HEK293 (cell line): ENCODE results near the gene CASK.

Experiments
- CTCF ChIA-PET: fragments of 350-600 bp; formaldehyde crosslinking; extraction: SDS; loops from one replicate; lab custom pipeline; 2021; ENCODE audit warnings: antibody characterized with exemption; lab: Yijun Ruan, JAX
- POLR2A ChIA-PET: fragments of 300-600 bp; formaldehyde crosslinking; extraction: SDS; loops from one replicate; lab custom pipeline; 2020; ENCODE audit warnings: antibody characterized with exemption, inconsistent platforms; lab: Yijun Ruan, JAX
- H3K27ac ChIP-seq: fragments of 200-500 bp; sonication (Bioruptor generic); 2 replicates; pipeline ENCODE4 v1.5.1; 2014; ENCODE audit warnings: low read depth, low read length, control low read depth, inconsistent platforms; ENCODE audit errors: extremely low read depth
- H3K36me3 ChIP-seq, 2 experiments: fragments of 200-500 bp in 1 of 2; sonication (Bioruptor generic) in 1 of 2; 1 replicate in 1 of 2; 2 replicates in 1 of 2; pipeline ENCODE4 v1.5.1; 2014 to 2017; ENCODE audit warnings: inconsistent platforms in 2 of 2, low read length in 2 of 2; ENCODE audit not compliant: control insufficient read depth in 2 of 2, insufficient read depth in 1 of 2
- H3K4me1 ChIP-seq: fragments of 200-500 bp; sonication (Bioruptor generic); 2 replicates; pipeline ENCODE4 v1.5.1; 2014; ENCODE audit warnings: mild to moderate bottlenecking, low read length, inconsistent platforms; ENCODE audit not compliant: control insufficient read depth, insufficient read depth
- H3K4me3 ChIP-seq: 2 replicates; pipeline ENCODE4 v1.5.1; 2011; ENCODE audit warnings: low read depth, mild to moderate bottlenecking, control low read depth, low read length, moderate library complexity
- H3K9me3 ChIP-seq: fragments of 200-500 bp; sonication (Bioruptor generic); 2 replicates; pipeline ENCODE4 v1.5.1; 2014; ENCODE audit warnings: low read depth, low read length, inconsistent platforms; ENCODE audit not compliant: control insufficient read depth, insufficient read depth
- HIC1 ChIP-seq: fragments of 450-650 bp; formaldehyde crosslinking; IDR thresholded peaks from 2 replicates; pipeline ENCODE4 v1.5.1; 2016; ENCODE audit warnings: missing biosample characterization, missing genetic modification characterization
- SP7 ChIP-seq: fragments of 450-650 bp; formaldehyde crosslinking; IDR thresholded peaks from 2 replicates; pipeline ENCODE4 v1.5.1; 2016; ENCODE audit warnings: missing biosample characterization, missing genetic modification characterization
- ZNF133 ChIP-seq: fragments of 450-650 bp; formaldehyde crosslinking; IDR thresholded peaks from 2 replicates; pipeline ENCODE4 v1.5.1; 2016; ENCODE audit warnings: missing biosample characterization, missing genetic modification characterization
- ZNF18 ChIP-seq: fragments of 450-650 bp; formaldehyde crosslinking; IDR thresholded peaks from 2 replicates; pipeline ENCODE4 v1.5.1; 2016; ENCODE audit warnings: missing biosample characterization, missing genetic modification characterization
- ZNF23 ChIP-seq: fragments of 450-650 bp; formaldehyde crosslinking; IDR thresholded peaks from 2 replicates; pipeline ENCODE4 v1.5.1; 2016; ENCODE audit warnings: missing biosample characterization, missing genetic modification characterization, borderline replicate concordance
- ZNF26 ChIP-seq: fragments of 450-650 bp; formaldehyde crosslinking; IDR thresholded peaks from 2 replicates; pipeline ENCODE4 v1.5.1; 2016; ENCODE audit warnings: missing biosample characterization, missing genetic modification characterization
- ZNF362 ChIP-seq: fragments of 450-650 bp; formaldehyde crosslinking; IDR thresholded peaks from 2 replicates; pipeline ENCODE4 v1.5.1; 2016; ENCODE audit warnings: missing biosample characterization, missing genetic modification characterization
- ZNF449 ChIP-seq: fragments of 450-650 bp; formaldehyde crosslinking; IDR thresholded peaks from 2 replicates; pipeline ENCODE4 v1.5.1; 2017; ENCODE audit warnings: missing biosample characterization, mild to moderate bottlenecking, missing genetic modification characterization, moderate library complexity
- ZNF530 ChIP-seq: fragments of 450-650 bp; formaldehyde crosslinking; IDR thresholded peaks from 2 replicates; pipeline ENCODE4 v1.5.1; 2016; ENCODE audit warnings: low read depth, missing biosample characterization, missing genetic modification characterization
- ZNF571 ChIP-seq: fragments of 450-650 bp; formaldehyde crosslinking; IDR thresholded peaks from 2 replicates; pipeline ENCODE4 v1.5.0; 2017; ENCODE audit warnings: missing biosample characterization, missing genetic modification characterization
- ZNF639 ChIP-seq: fragments of 450-650 bp; formaldehyde crosslinking; IDR thresholded peaks from 2 replicates; pipeline ENCODE4 v1.5.1; 2016; ENCODE audit warnings: missing biosample characterization, missing genetic modification characterization
- ZNF645 ChIP-seq: fragments of 450-650 bp; formaldehyde crosslinking; IDR thresholded peaks from 2 replicates; pipeline ENCODE4; 2016; ENCODE audit warnings: missing biosample characterization, missing genetic modification characterization
- ZNF692 ChIP-seq: fragments of 450-650 bp; formaldehyde crosslinking; IDR thresholded peaks from 2 replicates; pipeline ENCODE4 v1.5.1; 2016; ENCODE audit warnings: missing biosample characterization, missing genetic modification characterization
- ZNF792 ChIP-seq: fragments of 450-650 bp; formaldehyde crosslinking; IDR thresholded peaks from 2 replicates; pipeline ENCODE4 v1.5.1; 2016; ENCODE audit warnings: missing biosample characterization, missing genetic modification characterization

CASK gene

GRCh38 chrX:41708486-41708885, 214.9 kb downstream of the CASK start (continued):
- TF ChIP-seq ZNF26 (tag by site-specific recombination) (no peak), ZNF639 (tag by site-specific recombination) (no peak), ZNF133 (tag by site-specific recombination) (no peak), ZNF18 (tag by site-specific recombination) (no peak), ZNF362 (tag by site-specific recombination) (no peak), ZNF645 (tag by site-specific recombination) (no peak)

GRCh38 chrX:41707218-41707617, 216.1 kb downstream of the CASK start:
- H3K27ac ChIP-seq, result no peak overlapping the region
- no peaks in the 10 kb centered on the region for H3K4me1 ChIP-seq
- no peaks in the 10 kb centered on the region for H3K9me3 ChIP-seq
- H3K4me3 ChIP-seq, result no peak overlapping the region
- POLR2A ChIA-PET, result no interaction called here
- CTCF ChIA-PET, result interaction anchor here (0.5 kb wide), 1 partner anchor 112 kb away, joined by 5 read pairs; no protein-coding TSS in a partner anchor
- TF ChIP-seq HIC1 (tag by site-specific recombination) (no peak), ZNF792 (tag by site-specific recombination) (no peak), ZNF23 (no peak), ZNF449 (tag by site-specific recombination) (no peak), ZNF571 (tag by site-specific recombination) (no peak), SP7 (tag by site-specific recombination) (no peak), ZNF530 (tag by site-specific recombination) (no peak), ZNF692 (tag by site-specific recombination) (no peak)
- H3K36me3 ChIP-seq, result no peaks in the 10 kb centered on the region
